AG20443 (cell line): Measurements from ENCODE around the gene RNF7.
"Not testable (repeated sequence)": the region's sequence is repeated elsewhere in the genome, so short reads cannot be mapped to it uniquely, and the experiment has no call there.

ENCODE experiments used
- DNase-seq: peaks from one replicate; pipeline ENCODE4 v3.0.0; 2012; ENCODE audit warnings: low spot score, mixed read lengths

Gene RNF7

DNA sequence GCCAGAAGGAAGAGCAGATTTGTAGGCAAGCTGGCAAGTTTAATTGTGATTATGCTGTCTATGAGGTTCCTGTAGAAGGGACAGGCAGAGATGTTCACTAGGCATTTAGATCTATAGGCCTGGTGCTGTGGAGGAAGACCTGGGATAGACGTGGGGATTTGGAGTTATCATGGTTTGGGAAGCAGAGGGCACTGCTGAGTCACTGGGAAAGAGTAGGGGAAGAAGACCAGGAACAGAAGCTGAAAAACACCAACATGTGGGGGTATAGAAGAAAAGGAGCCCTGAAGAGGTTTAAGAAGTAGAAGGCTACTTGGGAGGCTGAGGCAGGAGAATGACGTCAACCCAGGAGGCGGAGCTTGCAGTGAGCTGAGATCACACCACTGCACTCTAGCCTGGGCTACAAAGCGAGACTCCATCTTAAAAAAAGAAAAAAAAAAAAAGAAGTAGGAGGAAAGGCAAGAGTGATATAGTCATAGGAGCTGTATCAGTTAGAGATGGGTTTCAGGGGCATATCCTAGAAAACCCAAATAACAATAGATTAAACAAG lies 44.4 kb downstream of the RNF7 start:
- peak; percentile 6 for DNase-seq

DNA sequence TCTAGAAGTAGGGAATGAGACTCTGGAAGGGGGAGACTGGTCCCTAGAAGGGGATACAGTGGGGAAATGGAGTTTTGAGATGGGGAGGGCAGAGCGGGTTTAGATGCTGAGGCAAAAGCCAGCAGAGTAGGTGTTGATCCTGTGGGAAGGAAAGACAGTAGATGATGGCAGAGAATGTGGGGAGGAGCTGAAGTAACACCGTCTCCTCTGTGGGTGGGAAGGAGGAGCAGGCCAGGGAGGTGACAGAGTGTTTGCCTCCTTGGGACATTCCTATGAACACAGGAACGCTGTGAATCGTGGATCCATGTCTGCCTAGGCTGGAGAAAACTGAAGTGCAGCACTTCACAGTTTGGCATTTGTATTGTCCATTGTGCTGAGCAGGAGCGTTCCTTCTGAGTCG lies 45.5 kb downstream of the RNF7 start:
- no peak for DNase-seq

- no peak for DNase-seq
These were observed 46.0 kb downstream of the RNF7 start for GRCh38 chr3:141784096-141784495.

- no peak for DNase-seq
These were observed 46.4 kb downstream of the RNF7 start for GRCh38 chr3:141784531-141784930.

DNA sequence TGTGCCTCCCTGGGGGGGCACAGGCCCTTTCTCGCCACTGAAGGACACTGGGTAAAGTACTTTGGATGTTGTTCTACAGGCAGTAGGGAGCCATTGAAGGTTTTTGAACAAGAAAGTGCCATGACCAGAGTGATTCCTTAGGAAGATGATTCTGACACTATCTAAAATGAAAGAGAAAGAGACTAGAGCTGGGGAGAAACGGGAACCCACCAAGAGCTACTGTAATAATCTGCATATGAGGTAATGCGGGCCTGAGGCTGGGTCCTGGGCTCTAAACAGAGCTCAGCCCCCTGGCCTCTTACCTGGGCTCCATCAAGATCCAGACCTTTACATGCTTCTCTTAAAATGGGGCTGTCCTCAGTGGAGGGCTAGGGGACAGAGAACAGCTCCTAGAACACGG lies 50.1 kb downstream of the RNF7 start:
- no peak for DNase-seq

GRCh38 chr3:141788750-141789149 lies 50.7 kb downstream of the RNF7 start:
- DNase-seq = not testable (repeated sequence)

DNA sequence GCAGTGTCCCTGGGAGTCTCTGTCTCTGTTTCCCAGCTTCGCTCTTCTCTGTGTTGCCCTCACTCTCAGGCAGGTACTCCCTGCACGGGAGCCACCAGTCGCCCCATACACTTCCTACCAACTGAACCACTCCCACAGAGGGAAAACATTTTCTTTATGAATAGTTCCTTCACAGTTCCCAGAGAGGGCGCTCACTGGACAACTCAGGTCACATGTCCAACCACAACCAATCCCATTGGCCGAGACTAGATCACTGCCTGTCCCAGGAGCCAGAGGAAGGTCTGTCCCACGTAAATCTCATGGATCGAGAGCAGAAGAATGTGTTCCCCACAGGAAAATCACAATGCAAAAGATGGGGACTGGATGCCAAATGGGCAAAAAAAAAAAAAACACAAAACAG lies 51.2 kb downstream of the RNF7 start:
- no peak for DNase-seq

GRCh38 chr3:141790171-141790570 lies 52.1 kb downstream of the RNF7 start:
- DNase-seq = no peak

DNA sequence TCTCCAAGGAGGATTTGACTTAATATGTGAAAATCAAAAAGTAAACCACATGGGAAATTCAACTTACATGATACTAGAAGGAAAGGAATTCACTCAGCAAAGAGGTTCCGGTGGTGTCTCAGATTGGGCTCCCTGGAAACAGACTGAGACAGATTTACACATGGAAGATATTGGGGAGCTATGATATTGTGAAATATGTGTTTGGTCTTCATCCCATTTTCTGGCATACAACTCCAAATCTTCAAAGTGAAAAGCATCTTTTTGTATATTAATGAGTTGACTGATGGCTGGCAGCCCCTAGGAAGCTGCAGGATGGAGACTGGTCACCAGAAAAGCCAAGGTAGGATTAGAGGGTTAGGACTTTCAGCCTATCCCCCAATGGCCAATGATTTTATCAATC lies 54.4 kb downstream of the RNF7 start:
- no peak for DNase-seq

GRCh38 chr3:141793476-141794260 lies 55.6 kb downstream of the RNF7 start:
- no peak for DNase-seq

GRCh38 chr3:141795276-141795675 lies 57.2 kb downstream of the RNF7 start:
- DNase-seq = no peak

DNA sequence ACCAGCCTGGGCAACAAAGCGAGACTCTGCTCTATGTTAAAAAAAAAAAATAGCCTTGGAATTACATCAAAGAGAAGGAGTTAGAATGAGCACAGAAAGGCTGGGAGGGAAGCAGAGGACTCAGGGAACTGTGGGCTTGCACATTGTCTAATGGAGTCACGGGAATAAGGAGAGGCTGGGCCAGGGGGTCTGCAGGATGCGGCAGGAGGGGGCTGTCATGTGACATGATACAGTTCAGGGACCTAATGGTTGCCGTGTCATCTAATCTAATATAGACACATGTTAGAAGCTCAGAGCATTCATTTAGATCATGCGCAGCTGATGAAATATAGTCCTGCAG lies 57.6 kb downstream of the RNF7 start:
- DNase-seq = no peak

GRCh38 chr3:141796081-141796888 lies 58.2 kb downstream of the RNF7 start:
- peak; percentile 79 for DNase-seq
